SU-DHL-6 (cell line): ENCODE measurements around the gene NCOA3.

Experiments used
- H2AFZ ChIP-seq: fragments of 200-600 bp; sonication (generic); 2 replicates; pipeline ENCODE4 v1.6.1; 2014; ENCODE audit warnings: low read depth, mild to moderate bottlenecking, moderate library complexity, mixed read lengths, antibody characterized with exemption, low read length; ENCODE audit not compliant: severe bottlenecking
- H3F3A ChIP-seq: fragments of 200-600 bp; shearing (Covaris generic); 2 replicates; pipeline ENCODE4 v1.6.0; 2016; ENCODE audit warnings: antibody characterized with exemption, mild to moderate bottlenecking; ENCODE audit not compliant: insufficient read depth
- H3K27ac ChIP-seq: fragments of 200-600 bp; sonication (generic); 2 replicates; pipeline ENCODE4 v1.5.1; 2016; ENCODE audit warnings: low read depth, mild to moderate bottlenecking, low read length, moderate library complexity, mixed read lengths
- H3K27me3 ChIP-seq: fragments of 200-600 bp; sonication (generic), shearing (Covaris generic); 2 replicates; pipeline ENCODE4 v1.6.0; 2014; ENCODE audit warnings: mild to moderate bottlenecking, low read length
- H3K36me3 ChIP-seq: fragments of 200-600 bp; sonication (generic); 2 replicates; pipeline ENCODE4 v1.6.1; 2014; ENCODE audit warnings: mild to moderate bottlenecking, low read length, mixed read lengths
- H3K4me2 ChIP-seq: fragments of 300-600, 200-600 bp; shearing (Covaris generic), sonication (generic); 2 replicates; pipeline ENCODE4 v1.6.0; 2014; ENCODE audit warnings: low read length, low read depth, mild to moderate bottlenecking; ENCODE audit not compliant: poor library complexity, severe bottlenecking
- H3K4me3 ChIP-seq: fragments of 200-600 bp; sonication (generic); 2 replicates; pipeline ENCODE4 v1.5.1; 2014; ENCODE audit warnings: antibody characterized with exemption, low read length, mild to moderate bottlenecking, mixed read lengths; ENCODE audit not compliant: insufficient read depth, poor library complexity, severe bottlenecking
- H3K79me2 ChIP-seq: fragments of 200-600 bp; sonication (generic); 2 replicates; pipeline ENCODE4 v1.6.1; 2014; ENCODE audit warnings: mild to moderate bottlenecking, low read length, moderate library complexity; ENCODE audit not compliant: insufficient read depth
- H3K9ac ChIP-seq: fragments of 200-600 bp; sonication (generic); 2 replicates; pipeline ENCODE4 v1.7.0; 2014; ENCODE audit warnings: mild to moderate bottlenecking, low read length
- H3K9me2 ChIP-seq: fragments of 200-600 bp; sonication (generic); replicated peaks from 2 replicates; pipeline ENCODE4 v1.6.1; 2014; ENCODE audit warnings: low read length; ENCODE audit not compliant: insufficient read depth
- H3K9me3 ChIP-seq: fragments of 200-600 bp; sonication (generic); 2 replicates; pipeline ENCODE4 v1.6.1; 2014; ENCODE audit warnings: low read length, mixed read lengths; ENCODE audit not compliant: insufficient read depth
- H4K20me1 ChIP-seq: fragments of 200-600 bp; sonication (generic); 2 replicates; pipeline ENCODE4 v1.6.1; 2014; ENCODE audit warnings: low read depth, mild to moderate bottlenecking, antibody characterized with exemption, low read length, moderate library complexity, mixed read lengths
- CTCF ChIP-seq: fragments of 200-600 bp; sonication (generic); IDR thresholded peaks from one replicate; pipeline ENCODE4 v1.5.1; 2017; ENCODE audit warnings: antibody characterized with exemption, mild to moderate bottlenecking, low read length, moderate library complexity; ENCODE audit not compliant: insufficient read depth, poor library complexity, severe bottlenecking
- EZH2phosphoT487 ChIP-seq: fragments of 200-600 bp; sonication (generic), shearing (Covaris generic); conservative IDR thresholded peaks from 2 replicates; pipeline ENCODE4 v1.6.1; 2018; ENCODE audit warnings: mild to moderate bottlenecking, antibody characterized with exemption, low read length, moderate library complexity, mixed read lengths

NCOA3 gene

GRCh38 chr20:47566269-47566668 is 64.6 kb downstream of the NCOA3 start:
- Histone ChIP-seq H4K20me1 (peaks cover 60% of the 10 kb centered on the region), H3K36me3 (peaks cover 23% of the 10 kb centered on the region), H2AFZ (no peak overlapping the region), H3K4me3 (no peak overlapping the region), H3K4me2 (no peak overlapping the region), H3K9me3 (no peaks in the 10 kb centered on the region), H3K79me2 (peaks cover 100% of the 10 kb centered on the region), H3F3A (peaks cover 59% of the 10 kb centered on the region), H3K27me3 (no peaks in the 10 kb centered on the region), H3K9ac (no peak overlapping the region), H3K27ac (no peak overlapping the region), H3K9me2 (no peaks in the 10 kb centered on the region)
- TF ChIP-seq EZH2phosphoT487 (no peak), CTCF (no peak)

- peaks cover 100% of the 10 kb centered on the region for H3K79me2 ChIP-seq
- H3K9me2 ChIP-seq, result no peaks in the 10 kb centered on the region
- H3K4me3 ChIP-seq, result no peak overlapping the region
- H3K9ac ChIP-seq, result no peak overlapping the region
- H2AFZ ChIP-seq, result no peak overlapping the region
- H4K20me1 ChIP-seq, result peaks cover 52% of the 10 kb centered on the region
- H3K27ac ChIP-seq, result no peak overlapping the region
- H3K36me3 ChIP-seq, result peaks cover 22% of the 10 kb centered on the region
- H3K4me2 ChIP-seq, result no peak overlapping the region
- H3K27me3 ChIP-seq, result no peaks in the 10 kb centered on the region
- no peaks in the 10 kb centered on the region for H3K9me3 ChIP-seq
- TF ChIP-seq CTCF (no peak), EZH2phosphoT487 (no peak)
- peaks cover 60% of the 10 kb centered on the region for H3F3A ChIP-seq
Measured at GRCh38 chr20:47568019-47568418, 66.3 kb downstream of the NCOA3 start.

GRCh38 chr20:47568837-47569410 is 67.2 kb downstream of the NCOA3 start:
- H3K4me2 ChIP-seq, result no peak overlapping the region
- H2AFZ ChIP-seq, result no peak overlapping the region
- peaks cover 21% of the 10 kb centered on the region for H3K36me3 ChIP-seq
- peaks cover 60% of the 10 kb centered on the region for H3F3A ChIP-seq
- peaks cover 100% of the 10 kb centered on the region for H3K79me2 ChIP-seq
- no peak overlapping the region for H3K9ac ChIP-seq
- H3K27ac ChIP-seq, result no peak overlapping the region
- H4K20me1 ChIP-seq, result peaks cover 47% of the 10 kb centered on the region
- no peaks in the 10 kb centered on the region for H3K27me3 ChIP-seq
- no peak for TF ChIP-seq CTCF
- no peak for TF ChIP-seq EZH2phosphoT487
- H3K9me3 ChIP-seq, result no peaks in the 10 kb centered on the region
- no peak overlapping the region for H3K4me3 ChIP-seq
- no peaks in the 10 kb centered on the region for H3K9me2 ChIP-seq
